ENCODE results near the gene OFD1. TPM values are rescaled to one million over a fixed set of nuclear protein-coding genes. Genes with fewer than 3 reads are reported as not detected.

OFD1 gene
- total RNA-seq, 6 experiments from 2014 or later = 6.5 to 12.4 (median 10.5) TPM

- H3K9me3 ChIP-seq = no peaks in the 10 kb centered on the region
- WGBS (ENCODE audit: insufficient coverage, low coverage, low lambda C conversion rate, missing lambda C conversion rate) = 63% methylated on average over 6 of the region's 6 CpGs
- intact Hi-C loops (cut with DNase I) = no loop called here
- ATAC-seq (no peak), DNase-seq (no peak)
- TF ChIP-seq POLR2A (IDR thresholded peaks at IDR 0.05) = no peak
- no peak for TF ChIP-seq CTCF (IDR thresholded peaks at IDR 0.05)
- no peak overlapping the region for H3K4me3 ChIP-seq
- no peak overlapping the region for H3K27ac ChIP-seq
- no peaks in the 10 kb centered on the region for H3K36me3 ChIP-seq
- no peaks in the 10 kb centered on the region for H3K4me1 ChIP-seq
- no peaks in the 10 kb centered on the region for H3K27me3 ChIP-seq
These were observed 81.6 kb downstream of the OFD1 start for GRCh38 chrX:13816176-13816575.

- no peak for DNase-seq
- ATAC-seq = no peak
- no peaks in the 10 kb centered on the region for H3K36me3 ChIP-seq
- no peaks in the 10 kb centered on the region for H3K4me1 ChIP-seq
- H3K27ac ChIP-seq = no peak within 1 kb of the TSS
- no peak within 1 kb of the TSS for H3K4me3 ChIP-seq
- no peak for TF ChIP-seq POLR2A (IDR thresholded peaks at IDR 0.05)
- no peak for TF ChIP-seq CTCF (IDR thresholded peaks at IDR 0.05)
- no peaks in the 10 kb centered on the region for H3K9me3 ChIP-seq
- intact Hi-C loops (cut with DNase I) = no loop called here
- H3K27me3 ChIP-seq = no peaks in the 10 kb centered on the region
- WGBS (ENCODE audit: insufficient coverage, low coverage, low lambda C conversion rate, missing lambda C conversion rate) = 17% methylated on average over 19 of the region's 19 CpGs
These were observed 82.4 kb downstream of the OFD1 start, which contains the start of gene GPM6B for GRCh38 chrX:13816643-13817627. Gene GPM6B, minus strand, starts transcription at chrX:13817093. Its CDS starts 189 bp downstream, at chrX:13816904.

Other genes with a start within 250 kb of the OFD1 start
- gene EGFL6, start 165.1 kb upstream of the OFD1 start, total RNA-seq = not detected
- 1 to 10 TPM; 3.4 to 4.8 (median 4.1) TPM for gene TCEANC, start 81.6 kb upstream of the OFD1 start, total RNA-seq
- gene RAB9A, start 45.6 kb upstream of the OFD1 start, total RNA-seq = 10 to 100 TPM in 5 of 6 experiments, 1 to 10 TPM in 1; 9.9 to 20.8 (median 12.7) TPM
- gene TRAPPC2, start 128 bp upstream of the OFD1 start, total RNA-seq = 10 to 100 TPM in 1 of 6 experiments, 1 to 10 TPM in 5; 6.3 to 13.8 (median 8.5) TPM
- 1 to 10 TPM in 1 of 6 experiments, under 1 TPM in 5; 0.18 to 1.6 (median 0.64) TPM for gene GPM6B, start 82.3 kb downstream of the OFD1 start, total RNA-seq

All from right lobe of liver (tissue), 6 donors.